PFSK-1 (cell line): ENCODE data around the gene ARHGEF3.

Experiments
- FOXP2 ChIP-seq: optimal IDR thresholded peaks from 2 replicates; pipeline ENCODE3; 2011; ENCODE audit warnings: borderline replicate concordance, control low read depth, inconsistent platforms; ENCODE audit not compliant: insufficient read depth; ENCODE audit errors: extremely low read length, extremely low read depth
- POLR2AphosphoS5 ChIP-seq: IDR thresholded peaks from 2 replicates; pipeline ENCODE4 v1.6.1; 2012; ENCODE audit warnings: low read depth, mild to moderate bottlenecking, control low read depth, low read length, moderate library complexity
- SIN3A ChIP-seq: IDR thresholded peaks from 2 replicates; pipeline ENCODE4 v1.6.1; 2012; ENCODE audit warnings: mild to moderate bottlenecking, low read length, moderate library complexity, borderline replicate concordance; ENCODE audit not compliant: insufficient read depth
- TAF1 ChIP-seq: IDR thresholded peaks from 2 replicates; pipeline ENCODE4 v1.6.1; 2012; ENCODE audit warnings: low read length, control low read depth, borderline replicate concordance; ENCODE audit not compliant: insufficient read depth
- TF ChIP-seq, protein P1 (sequence below), 2 experiments: IDR thresholded peaks; 2 replicates each; pipeline versions ENCODE4 v1.6.1 to v1.8.0; 2011 to 2012; ENCODE audit warnings: low read depth in 2 of 2, low read length in 2 of 2, control low read depth in 1 of 2, inconsistent platforms in 1 of 2, mild to moderate bottlenecking in 1 of 2, moderate library complexity in 1 of 2; ENCODE audit not compliant: insufficient read depth in 1 of 2

ARHGEF3 gene

DNA sequence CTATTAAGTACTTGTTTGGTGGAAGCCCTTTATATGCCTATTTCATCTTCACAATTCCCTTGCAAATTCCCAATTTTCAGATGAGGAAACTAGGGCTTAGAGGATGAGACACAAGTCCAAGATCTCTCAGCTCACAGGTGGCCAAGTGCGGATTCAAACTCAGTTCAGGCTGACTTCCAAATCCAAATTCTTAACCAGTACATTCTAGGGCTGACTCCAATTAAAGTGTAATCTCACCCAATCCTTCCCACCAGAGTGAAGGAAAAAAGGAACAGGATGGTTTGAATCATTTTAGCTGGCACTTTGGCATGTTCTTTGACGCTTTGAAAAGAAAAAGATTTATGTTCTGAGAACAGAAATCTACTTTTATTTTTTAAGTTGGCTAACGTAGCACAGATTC, 12.7 kb downstream of the ARHGEF3 start:
- TF ChIP-seq FOXP2 (no peak), POLR2AphosphoS5 (no peak), TAF1 (no peak), SIN3A (no peak)
- TF ChIP-seq, protein P1, sequence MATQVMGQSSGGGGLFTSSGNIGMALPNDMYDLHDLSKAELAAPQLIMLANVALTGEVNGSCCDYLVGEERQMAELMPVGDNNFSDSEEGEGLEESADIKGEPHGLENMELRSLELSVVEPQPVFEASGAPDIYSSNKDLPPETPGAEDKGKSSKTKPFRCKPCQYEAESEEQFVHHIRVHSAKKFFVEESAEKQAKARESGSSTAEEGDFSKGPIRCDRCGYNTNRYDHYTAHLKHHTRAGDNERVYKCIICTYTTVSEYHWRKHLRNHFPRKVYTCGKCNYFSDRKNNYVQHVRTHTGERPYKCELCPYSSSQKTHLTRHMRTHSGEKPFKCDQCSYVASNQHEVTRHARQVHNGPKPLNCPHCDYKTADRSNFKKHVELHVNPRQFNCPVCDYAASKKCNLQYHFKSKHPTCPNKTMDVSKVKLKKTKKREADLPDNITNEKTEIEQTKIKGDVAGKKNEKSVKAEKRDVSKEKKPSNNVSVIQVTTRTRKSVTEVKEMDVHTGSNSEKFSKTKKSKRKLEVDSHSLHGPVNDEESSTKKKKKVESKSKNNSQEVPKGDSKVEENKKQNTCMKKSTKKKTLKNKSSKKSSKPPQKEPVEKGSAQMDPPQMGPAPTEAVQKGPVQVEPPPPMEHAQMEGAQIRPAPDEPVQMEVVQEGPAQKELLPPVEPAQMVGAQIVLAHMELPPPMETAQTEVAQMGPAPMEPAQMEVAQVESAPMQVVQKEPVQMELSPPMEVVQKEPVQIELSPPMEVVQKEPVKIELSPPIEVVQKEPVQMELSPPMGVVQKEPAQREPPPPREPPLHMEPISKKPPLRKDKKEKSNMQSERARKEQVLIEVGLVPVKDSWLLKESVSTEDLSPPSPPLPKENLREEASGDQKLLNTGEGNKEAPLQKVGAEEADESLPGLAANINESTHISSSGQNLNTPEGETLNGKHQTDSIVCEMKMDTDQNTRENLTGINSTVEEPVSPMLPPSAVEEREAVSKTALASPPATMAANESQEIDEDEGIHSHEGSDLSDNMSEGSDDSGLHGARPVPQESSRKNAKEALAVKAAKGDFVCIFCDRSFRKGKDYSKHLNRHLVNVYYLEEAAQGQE (IDR thresholded peaks at IDR 0.05; ENCODE audit: insufficient read depth in 1 of 2, low read depth in 2 of 2, low read length in 2 of 2), result no peak

DNA sequence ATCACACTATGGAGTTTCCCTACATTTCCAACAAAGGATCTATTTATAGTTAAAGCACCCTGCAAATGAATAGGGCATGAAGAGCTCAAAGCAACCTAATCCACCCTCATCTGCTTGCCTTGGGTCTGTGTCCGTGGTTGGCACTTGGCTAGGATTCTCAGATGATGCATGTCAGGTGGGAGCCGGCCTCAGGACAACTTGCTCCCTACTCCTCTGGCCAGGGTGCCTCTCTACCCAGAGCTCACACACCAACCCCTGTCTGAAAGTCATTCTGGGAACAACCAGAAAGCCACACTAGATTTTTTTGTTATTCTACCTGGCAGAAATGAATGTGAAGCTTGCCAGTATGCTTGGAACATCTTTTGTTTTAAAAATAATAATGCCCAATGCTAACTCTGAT, 13.2 kb downstream of the ARHGEF3 start:
- TF ChIP-seq POLR2AphosphoS5 (no peak), SIN3A (no peak), TAF1 (no peak), FOXP2 (no peak)
- TF ChIP-seq, protein P1 (IDR thresholded peaks at IDR 0.05; ENCODE audit: insufficient read depth in 1 of 2, low read depth in 2 of 2, low read length in 2 of 2), result no peak

DNA sequence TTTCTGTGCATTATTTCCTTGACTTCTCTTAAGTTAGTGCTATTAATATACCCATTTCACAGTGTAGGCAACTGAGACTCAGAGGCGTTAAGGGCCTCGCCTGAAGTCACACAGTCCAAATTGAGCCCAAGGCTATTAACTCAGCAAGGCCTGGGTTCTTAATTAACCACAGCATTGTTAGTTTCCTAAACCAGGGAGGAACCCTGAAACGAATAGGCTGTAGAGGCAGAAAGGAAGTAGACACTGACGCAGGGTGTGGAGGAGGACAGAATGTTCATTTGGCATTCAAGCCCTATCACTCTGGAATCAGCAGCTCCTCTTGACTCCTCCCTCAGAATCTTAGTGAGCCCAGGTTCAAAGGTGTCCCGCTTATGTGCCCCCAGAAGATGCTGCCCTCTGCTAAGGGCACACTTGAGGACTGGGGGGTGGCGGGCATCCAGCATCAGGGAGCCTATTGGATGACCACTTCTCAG, 13.9 kb downstream of the ARHGEF3 start:
- TF ChIP-seq, protein P1 (IDR thresholded peaks at IDR 0.05; ENCODE audit: insufficient read depth in 1 of 2, low read depth in 2 of 2, low read length in 2 of 2), result no peak
- TF ChIP-seq TAF1 (no peak), POLR2AphosphoS5 (no peak), SIN3A (no peak), FOXP2 (no peak)

DNA sequence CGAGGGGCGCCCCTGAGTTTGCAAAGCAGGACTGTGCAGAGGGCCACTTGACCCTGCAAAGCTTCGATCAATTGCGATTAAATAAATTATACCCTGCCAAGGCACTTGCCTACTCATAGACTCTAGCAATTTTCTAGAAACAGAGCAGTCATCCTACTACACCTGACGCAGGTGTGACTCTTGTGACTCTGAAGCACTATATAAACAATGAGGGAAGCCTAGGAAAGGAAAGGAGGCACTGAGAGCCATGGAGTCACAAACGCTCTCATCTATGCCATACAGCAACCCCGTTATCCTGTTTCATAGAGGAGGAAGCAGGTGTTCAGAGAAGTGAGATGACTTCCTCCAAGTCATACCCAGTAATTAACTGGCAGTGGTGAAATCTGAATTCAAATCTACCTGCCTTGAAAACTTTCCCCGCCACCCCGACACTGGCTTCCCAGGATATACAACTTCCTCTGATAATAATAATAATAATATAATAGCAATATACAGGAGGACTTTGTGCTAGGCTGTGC, 14.4 kb downstream of the ARHGEF3 start:
- TF ChIP-seq SIN3A, result no peak
- TF ChIP-seq, protein P1 (IDR thresholded peaks at IDR 0.05; ENCODE audit: insufficient read depth in 1 of 2, low read depth in 2 of 2, low read length in 2 of 2), result no peak
- no peak for TF ChIP-seq TAF1
- no peak for TF ChIP-seq FOXP2

DNA sequence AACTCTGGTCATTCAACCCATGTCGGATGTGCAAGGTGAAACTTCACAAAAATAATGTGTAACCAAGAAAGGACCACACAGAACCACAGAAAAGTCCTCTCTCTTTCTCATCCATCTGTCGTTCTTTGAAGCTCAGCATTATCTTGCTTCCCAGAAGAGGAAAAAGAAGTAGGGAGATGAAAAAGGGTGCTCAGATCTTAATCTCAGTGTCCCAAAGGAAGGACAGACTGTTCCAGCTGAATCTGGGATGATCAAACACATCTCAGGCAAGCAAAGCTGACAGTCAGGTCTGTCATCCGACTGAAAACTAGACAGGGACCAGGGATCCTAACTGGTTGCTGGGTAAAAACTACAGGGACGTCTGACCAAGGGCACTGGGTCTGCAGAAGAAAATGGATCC, 16.2 kb downstream of the ARHGEF3 start:
- TF ChIP-seq TAF1, result no peak
- no peak for TF ChIP-seq POLR2AphosphoS5
- TF ChIP-seq FOXP2, result no peak
- TF ChIP-seq, protein P1 (IDR thresholded peaks at IDR 0.05; ENCODE audit: insufficient read depth in 1 of 2, low read depth in 2 of 2, low read length in 2 of 2), result no peak
- TF ChIP-seq SIN3A, result no peak
